ENCODE data around the gene LMNTD2. TPM values are rescaled to one million over a fixed set of nuclear protein-coding genes. Genes with fewer than 3 reads are reported as not detected.
A peak's percentile ranks its signal among the peaks of the same experiment; 100 is the strongest.

The LMNTD2 gene
- total RNA-seq, 1 donor from 2014 or later, result 1.1 TPM

GRCh38 chr11:534396-535209 is 25.9 kb downstream of the LMNTD2 start:
- H3K4me2 ChIP-seq, result peak overlapping the region; percentile 97
- Mint-ChIP-seq H3K27ac (no peak overlapping the region), H3K4me3 (peak overlapping the region; percentile 78), H3K27me3 (ENCODE audit: insufficient read depth, low read depth) (peaks cover 2% of the 10 kb centered on the region), H3K9me3 (no peaks in the 10 kb centered on the region), H3K36me3 (peaks cover 2% of the 10 kb centered on the region), H3K4me1 (peaks cover 14% of the 10 kb centered on the region)
- TF ChIP-seq EZH2 (IDR thresholded peaks at IDR 0.05) (no peak), EZH2phosphoT487 (IDR thresholded peaks at IDR 0.05) (no peak)
- H3K4me3 ChIP-seq, result peak overlapping the region; percentile 73
- H3K4me1 ChIP-seq, result peaks cover 12% of the 10 kb centered on the region
- peaks cover 23% of the 10 kb centered on the region for H4K20me1 ChIP-seq (ENCODE audit: low read depth)
- H3K9me3 ChIP-seq (ENCODE audit: low read depth), result no peaks in the 10 kb centered on the region
- peaks cover 13% of the 10 kb centered on the region for H3K79me2 ChIP-seq (ENCODE audit: low read depth)
- peaks cover 31% of the 10 kb centered on the region for H3K27me3 ChIP-seq
- no peaks in the 10 kb centered on the region for H3K36me3 ChIP-seq
- H2AFZ ChIP-seq (replicated peaks), result no peak overlapping the region
- DNase-seq (ENCODE audit: low spot score), result peak; percentile 38
- H3K9ac ChIP-seq, result peak overlapping the region; percentile 55
- H3K27ac ChIP-seq, result no peak overlapping the region
- H3F3A ChIP-seq (ENCODE audit: low read depth), result peaks cover 30% of the 10 kb centered on the region

GRCh38 chr11:533586-534395 is 26.7 kb downstream of the LMNTD2 start:
- Mint-ChIP-seq H3K9me3 (no peaks in the 10 kb centered on the region), H3K36me3 (peaks cover 2% of the 10 kb centered on the region), H3K27ac (no peak overlapping the region), H3K27me3 (ENCODE audit: insufficient read depth, low read depth) (peaks cover 2% of the 10 kb centered on the region), H3K4me1 (peaks cover 13% of the 10 kb centered on the region), H3K4me3 (peak overlapping the region; percentile 72)
- Histone ChIP-seq H3K27me3 (peaks cover 29% of the 10 kb centered on the region), H4K20me1 (ENCODE audit: low read depth) (peaks cover 23% of the 10 kb centered on the region), H3K4me3 (peak overlapping the region; percentile 73), H3K9ac (peak overlapping the region; percentile 55), H2AFZ (replicated peaks) (no peak overlapping the region), H3K79me2 (ENCODE audit: low read depth) (peaks cover 13% of the 10 kb centered on the region), H3K9me3 (ENCODE audit: low read depth) (no peaks in the 10 kb centered on the region), H3K4me1 (peaks cover 12% of the 10 kb centered on the region), H3K4me2 (peak overlapping the region; percentile 97), H3F3A (ENCODE audit: low read depth) (peaks cover 30% of the 10 kb centered on the region), H3K36me3 (no peaks in the 10 kb centered on the region), H3K27ac (no peak overlapping the region)
- TF ChIP-seq, protein P1, sequence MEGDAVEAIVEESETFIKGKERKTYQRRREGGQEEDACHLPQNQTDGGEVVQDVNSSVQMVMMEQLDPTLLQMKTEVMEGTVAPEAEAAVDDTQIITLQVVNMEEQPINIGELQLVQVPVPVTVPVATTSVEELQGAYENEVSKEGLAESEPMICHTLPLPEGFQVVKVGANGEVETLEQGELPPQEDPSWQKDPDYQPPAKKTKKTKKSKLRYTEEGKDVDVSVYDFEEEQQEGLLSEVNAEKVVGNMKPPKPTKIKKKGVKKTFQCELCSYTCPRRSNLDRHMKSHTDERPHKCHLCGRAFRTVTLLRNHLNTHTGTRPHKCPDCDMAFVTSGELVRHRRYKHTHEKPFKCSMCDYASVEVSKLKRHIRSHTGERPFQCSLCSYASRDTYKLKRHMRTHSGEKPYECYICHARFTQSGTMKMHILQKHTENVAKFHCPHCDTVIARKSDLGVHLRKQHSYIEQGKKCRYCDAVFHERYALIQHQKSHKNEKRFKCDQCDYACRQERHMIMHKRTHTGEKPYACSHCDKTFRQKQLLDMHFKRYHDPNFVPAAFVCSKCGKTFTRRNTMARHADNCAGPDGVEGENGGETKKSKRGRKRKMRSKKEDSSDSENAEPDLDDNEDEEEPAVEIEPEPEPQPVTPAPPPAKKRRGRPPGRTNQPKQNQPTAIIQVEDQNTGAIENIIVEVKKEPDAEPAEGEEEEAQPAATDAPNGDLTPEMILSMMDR (IDR thresholded peaks at IDR 0.05), result no peak
- TF ChIP-seq EZH2phosphoT487 (IDR thresholded peaks at IDR 0.05) (no peak), EZH2 (IDR thresholded peaks at IDR 0.05) (no peak)
- DNase-seq (ENCODE audit: low spot score), result no peak

- no peaks in the 10 kb centered on the region for H3K9me3 ChIP-seq (ENCODE audit: low read depth)
- TF ChIP-seq EZH2phosphoT487 (IDR thresholded peaks at IDR 0.05) (no peak), EZH2 (IDR thresholded peaks at IDR 0.05) (no peak)
- TF ChIP-seq, protein P1 (IDR thresholded peaks at IDR 0.05), result no peak
- no peak overlapping the region for H3K27ac Mint-ChIP-seq
- peaks cover 13% of the 10 kb centered on the region for H3K79me2 ChIP-seq (ENCODE audit: low read depth)
- no peaks in the 10 kb centered on the region for H3K36me3 ChIP-seq
- peaks cover 2% of the 10 kb centered on the region for H3K36me3 Mint-ChIP-seq
- H3K27ac ChIP-seq, result no peak overlapping the region
- no peak overlapping the region for H3K9ac ChIP-seq
- no peak for DNase-seq (ENCODE audit: low spot score)
- H3K4me3 Mint-ChIP-seq, result peak overlapping the region; percentile 60
- peaks cover 9% of the 10 kb centered on the region for H3K4me1 Mint-ChIP-seq
- H3K27me3 Mint-ChIP-seq (ENCODE audit: insufficient read depth, low read depth), result peaks cover 4% of the 10 kb centered on the region
- no peak overlapping the region for H2AFZ ChIP-seq (replicated peaks)
- H3K4me2 ChIP-seq, result no peak overlapping the region
- no peak overlapping the region for H3K4me3 ChIP-seq
- H4K20me1 ChIP-seq (ENCODE audit: low read depth), result peaks cover 23% of the 10 kb centered on the region
- H3F3A ChIP-seq (ENCODE audit: low read depth), result peaks cover 27% of the 10 kb centered on the region
- H3K9me3 Mint-ChIP-seq, result no peaks in the 10 kb centered on the region
- H3K4me1 ChIP-seq, result peaks cover 12% of the 10 kb centered on the region
- H3K27me3 ChIP-seq, result peaks cover 22% of the 10 kb centered on the region
Measured at GRCh38 chr11:532986-533585, 27.5 kb downstream of the LMNTD2 start.

Data from neural progenitor cell (in vitro differentiated cells).